ENCODE data around the gene LGALS3. TPM values are rescaled to one million over a fixed set of nuclear protein-coding genes. Genes with fewer than 3 reads are reported as not detected.

LGALS3 gene
- polyA plus RNA-seq, 3 donors, result 14.8 to 26.0 (median 16.1) TPM

GRCh38 chr14:55124774-55125386, 4.2 kb upstream of the LGALS3 start:
- no peak for DNase-seq (ENCODE audit: extremely low read depth in 1 of 11, low read depth in 9 of 11, low spot score in 4 of 11)

GRCh38 chr14:55125403-55125802, 3.6 kb upstream of the LGALS3 start:
- no peak for DNase-seq (ENCODE audit: extremely low read depth in 1 of 11, low read depth in 9 of 11, low spot score in 4 of 11)

DNA sequence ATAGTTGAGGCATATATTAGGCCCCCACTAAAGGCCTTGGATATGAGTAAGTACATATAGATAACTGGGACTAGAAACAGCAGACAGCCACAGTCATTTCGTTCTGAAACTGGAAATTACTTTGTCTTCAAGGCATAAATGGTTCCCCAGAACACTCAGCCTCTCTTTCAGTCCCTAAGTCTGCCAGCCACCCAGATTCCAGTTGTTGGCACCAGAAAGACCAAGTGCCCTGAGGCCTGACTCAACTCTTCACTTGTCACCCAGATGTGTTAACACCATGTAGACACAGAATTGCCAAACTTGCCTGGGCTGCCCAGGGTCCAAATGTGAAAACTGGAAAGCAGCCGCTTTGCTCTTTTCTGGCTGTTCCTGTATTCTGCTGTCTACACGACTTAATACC, 3.0 kb upstream of the LGALS3 start:
- DNase-seq (ENCODE audit: extremely low read depth in 1 of 11, low read depth in 9 of 11, low spot score in 4 of 11), result no peak

- no peak for DNase-seq (ENCODE audit: extremely low read depth in 1 of 11, low read depth in 9 of 11, low spot score in 4 of 11)
These were observed 2.1 kb upstream of the LGALS3 start for GRCh38 chr14:55126932-55127459.

- DNase-seq (ENCODE audit: extremely low read depth in 1 of 11, low read depth in 9 of 11, low spot score in 4 of 11), result no peak
These were observed 1.5 kb upstream of the LGALS3 start for GRCh38 chr14:55127460-55127951.

DNA sequence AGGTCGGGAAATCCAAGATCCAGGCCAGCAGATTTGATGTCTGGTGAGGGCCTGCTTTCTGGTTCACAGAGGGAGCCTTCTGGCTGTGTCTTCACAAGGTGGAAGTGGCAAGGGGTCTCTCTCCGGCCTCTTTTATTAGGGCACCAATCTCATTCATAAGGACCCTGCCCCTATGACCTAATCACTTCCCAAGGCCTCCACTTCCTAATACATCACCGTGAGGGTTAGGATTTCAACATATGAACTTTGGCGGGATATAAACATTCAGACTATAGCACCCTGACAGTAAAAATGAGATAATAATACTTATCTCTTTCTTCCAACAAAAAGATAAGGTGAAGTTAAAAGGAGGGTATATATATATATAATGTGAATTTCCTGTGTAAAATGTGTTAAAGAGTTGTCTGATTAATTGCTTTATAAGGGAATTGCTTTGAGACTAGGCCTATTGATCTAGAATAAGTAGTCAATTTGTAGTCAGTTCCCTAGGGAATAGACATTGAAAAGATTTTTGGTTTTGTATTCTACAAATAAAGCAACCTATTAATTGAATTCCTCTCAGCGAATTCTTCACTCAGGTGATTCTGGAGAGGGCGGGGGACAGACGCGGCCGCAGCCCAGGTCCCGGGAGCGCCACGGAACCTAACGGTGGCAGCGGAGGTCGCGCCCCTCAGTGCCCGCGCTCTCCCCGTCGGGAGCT, 516 bp upstream of the LGALS3 start:
- no peak for DNase-seq (ENCODE audit: extremely low read depth in 1 of 11, low read depth in 9 of 11, low spot score in 4 of 11)

DNA sequence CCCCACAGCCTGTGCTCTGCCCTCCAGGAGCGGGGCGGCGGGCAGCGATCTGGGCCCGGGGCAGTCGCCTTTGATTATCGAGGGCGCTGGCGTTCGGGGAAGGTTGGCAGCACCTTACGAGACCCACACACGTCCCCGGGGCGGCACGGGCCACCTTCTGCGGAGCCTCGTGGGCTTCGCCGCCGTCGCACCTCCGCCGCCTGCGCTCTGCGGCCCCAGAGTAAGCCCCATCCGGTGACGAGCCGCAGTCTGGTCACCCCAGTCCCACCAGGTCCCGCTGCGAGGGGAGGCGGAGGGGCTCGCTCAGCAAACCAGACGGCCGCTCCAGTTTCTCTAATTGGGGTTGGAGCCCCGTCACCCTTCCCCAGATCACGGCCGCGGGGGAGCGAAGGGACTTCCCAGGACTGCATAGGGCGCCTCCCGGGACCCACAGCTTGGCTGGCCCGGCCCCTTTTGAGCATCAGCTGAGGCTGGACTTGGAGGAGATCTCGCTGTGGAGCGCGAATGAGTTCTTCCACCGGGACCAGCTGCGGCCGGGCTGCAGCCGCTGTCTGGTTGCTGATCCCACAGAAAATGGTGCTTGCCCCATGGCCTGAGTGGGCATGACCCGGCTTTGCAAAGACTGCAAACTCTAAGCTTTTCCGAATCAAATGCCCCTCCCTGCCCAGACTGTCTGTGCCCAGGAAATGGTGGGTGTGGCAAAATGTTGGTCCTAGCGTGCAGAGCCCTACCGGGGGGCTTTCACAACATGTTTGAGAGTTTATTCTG, 560 bp downstream of the LGALS3 start:
- peak in 1 of 11 donors; percentile 37 for DNase-seq (ENCODE audit: extremely low read depth in 1 of 11, low read depth in 9 of 11, low spot score in 4 of 11)

DNA sequence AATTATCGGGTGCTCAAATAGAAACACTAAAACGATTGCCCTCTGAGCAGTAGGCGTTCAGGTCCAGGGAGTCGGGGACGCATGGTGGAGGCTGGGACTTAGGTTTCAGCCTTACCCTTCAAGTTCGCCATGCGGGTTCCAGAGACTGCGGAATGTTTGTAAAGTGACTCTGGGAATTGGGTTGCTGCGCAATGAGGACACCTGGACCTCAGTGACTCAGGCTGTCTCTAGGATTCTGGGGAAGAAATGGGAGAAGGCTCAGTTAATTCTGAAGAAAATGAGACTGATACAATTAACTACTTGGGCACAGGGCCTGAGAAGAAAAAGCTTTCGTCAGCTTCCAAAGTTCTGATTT, 1.1 kb downstream of the LGALS3 start:
- DNase-seq (ENCODE audit: extremely low read depth in 1 of 11, low read depth in 9 of 11, low spot score in 4 of 11), result no peak

DNA sequence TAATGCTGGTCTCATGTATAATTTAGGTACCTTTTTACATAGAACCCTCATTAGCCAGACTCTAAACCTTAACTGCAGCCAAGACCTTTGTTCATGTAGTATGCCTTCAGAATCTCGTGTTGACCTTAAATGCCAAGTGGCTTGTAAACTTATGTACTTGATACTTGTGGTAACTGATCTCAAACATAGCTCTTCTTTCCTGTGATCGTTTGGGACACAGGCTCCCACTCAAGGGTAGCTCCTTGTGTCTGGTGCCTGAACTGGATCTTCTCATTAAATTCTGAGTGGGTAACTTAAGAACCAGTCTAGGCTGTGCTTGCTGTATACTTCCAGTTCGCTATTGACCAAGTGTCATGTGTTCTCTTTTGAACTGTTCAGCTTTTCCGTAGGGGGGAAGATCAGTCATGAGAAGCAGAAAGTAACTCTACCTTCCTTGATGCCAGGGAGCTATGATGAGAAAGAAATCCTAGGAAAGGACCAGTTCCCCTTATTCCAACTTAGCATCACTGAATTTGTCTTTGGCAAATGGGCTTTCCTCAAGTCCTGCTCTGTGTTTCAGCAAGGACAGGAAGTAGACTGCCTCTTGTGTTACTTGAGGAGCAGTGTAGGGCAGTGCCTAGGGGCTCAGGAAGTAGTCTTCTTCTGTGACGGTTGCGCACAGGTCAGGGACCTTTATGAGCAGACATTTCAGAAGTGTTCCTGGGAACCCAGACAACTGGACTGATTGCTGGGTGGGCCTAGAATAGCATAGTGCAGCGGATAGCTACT, 2.5 kb downstream of the LGALS3 start:
- no peak for DNase-seq (ENCODE audit: extremely low read depth in 1 of 11, low read depth in 9 of 11, low spot score in 4 of 11)

DNA sequence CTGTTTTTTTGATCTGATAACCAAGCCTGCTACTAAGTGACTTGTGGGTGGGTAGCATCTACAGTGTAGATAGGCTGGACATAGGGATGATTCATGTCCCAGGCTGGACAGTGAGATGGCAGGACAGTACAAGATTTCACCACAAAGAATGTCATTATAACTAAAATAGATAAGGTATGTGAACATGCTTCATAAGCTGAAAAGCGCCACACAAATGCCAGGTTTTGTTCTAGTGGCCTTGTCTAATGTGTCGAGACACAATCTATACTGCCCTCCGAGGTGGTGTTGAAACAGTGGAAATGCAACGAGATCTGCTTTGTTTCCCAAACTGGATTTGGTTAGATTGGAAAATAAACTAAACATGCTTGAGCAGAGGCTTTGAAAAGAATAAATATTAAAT, 4.4 kb downstream of the LGALS3 start:
- DNase-seq (ENCODE audit: extremely low read depth in 1 of 11, low read depth in 9 of 11, low spot score in 4 of 11), result no peak

DNA sequence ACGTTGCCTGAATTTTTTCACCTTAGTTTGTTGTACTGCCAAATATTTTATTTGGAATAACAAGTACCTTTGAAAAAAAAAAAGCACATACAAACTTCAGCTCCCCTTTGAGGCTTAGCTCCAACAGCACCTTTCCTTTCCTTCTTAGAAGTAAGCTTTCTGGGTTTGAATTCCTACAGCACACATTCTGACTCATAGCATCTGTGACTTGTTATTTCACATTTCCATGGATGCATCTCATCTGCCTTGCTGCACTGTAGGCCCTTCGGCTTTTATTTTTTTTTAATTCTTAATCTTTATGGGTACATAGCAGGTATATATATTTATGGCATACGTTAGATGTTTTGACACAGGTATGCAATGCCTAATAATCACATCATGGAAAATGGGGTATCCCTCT, 7.2 kb downstream of the LGALS3 start:
- DNase-seq (ENCODE audit: extremely low read depth in 1 of 11, low read depth in 9 of 11, low spot score in 4 of 11), result no peak

GRCh38 chr14:55136885-55137786, 8.1 kb downstream of the LGALS3 start:
- DNase-seq (ENCODE audit: extremely low read depth in 1 of 11, low read depth in 9 of 11, low spot score in 4 of 11), result peak in 4 of 11 donors; percentile 43 to 60 (median 54)

GRCh38 chr14:55138091-55138490, 9.0 kb downstream of the LGALS3 start:
- no peak for DNase-seq (ENCODE audit: extremely low read depth in 1 of 11, low read depth in 9 of 11, low spot score in 4 of 11)

GRCh38 chr14:55139141-55139540, 10.1 kb downstream of the LGALS3 start:
- DNase-seq (ENCODE audit: extremely low read depth in 1 of 11, low read depth in 9 of 11, low spot score in 4 of 11), result no peak

DNA sequence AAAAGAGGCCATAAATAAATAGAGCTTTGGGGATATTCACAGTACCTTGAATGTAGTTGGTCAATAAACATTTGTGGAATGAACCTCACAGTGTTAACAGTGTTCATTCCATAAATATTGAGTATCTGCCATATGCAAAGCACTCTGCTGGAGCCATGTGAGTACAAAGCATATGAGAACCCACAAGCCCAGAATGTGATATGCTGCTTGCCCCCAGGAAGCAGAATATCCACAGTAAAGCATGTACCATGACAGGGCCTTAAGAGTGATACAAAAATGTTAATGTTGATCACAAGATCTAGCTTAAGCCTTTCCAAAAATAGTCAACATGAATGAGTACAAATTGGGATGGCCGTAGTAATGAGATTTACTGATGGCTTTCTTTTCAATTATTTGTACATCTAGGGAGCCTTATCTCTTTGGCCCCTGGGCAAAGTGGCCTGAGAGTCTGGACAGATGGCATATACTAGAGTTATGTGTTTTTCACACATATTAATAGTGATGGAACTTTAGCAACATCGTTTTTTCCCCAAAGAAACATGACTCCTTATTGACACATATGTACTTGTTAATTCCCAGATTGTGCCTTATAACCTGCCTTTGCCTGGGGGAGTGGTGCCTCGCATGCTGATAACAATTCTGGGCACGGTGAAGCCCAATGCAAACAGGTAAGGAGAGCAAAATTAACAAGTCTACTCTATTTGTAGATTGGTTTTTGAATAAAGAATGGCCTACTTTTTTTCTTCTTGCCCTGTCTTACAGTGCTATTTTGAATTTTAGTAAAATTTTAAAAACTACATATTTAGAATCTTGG, 10.9 kb downstream of the LGALS3 start:
- DNase-seq (ENCODE audit: extremely low read depth in 1 of 11, low read depth in 9 of 11, low spot score in 4 of 11), result no peak

DNA sequence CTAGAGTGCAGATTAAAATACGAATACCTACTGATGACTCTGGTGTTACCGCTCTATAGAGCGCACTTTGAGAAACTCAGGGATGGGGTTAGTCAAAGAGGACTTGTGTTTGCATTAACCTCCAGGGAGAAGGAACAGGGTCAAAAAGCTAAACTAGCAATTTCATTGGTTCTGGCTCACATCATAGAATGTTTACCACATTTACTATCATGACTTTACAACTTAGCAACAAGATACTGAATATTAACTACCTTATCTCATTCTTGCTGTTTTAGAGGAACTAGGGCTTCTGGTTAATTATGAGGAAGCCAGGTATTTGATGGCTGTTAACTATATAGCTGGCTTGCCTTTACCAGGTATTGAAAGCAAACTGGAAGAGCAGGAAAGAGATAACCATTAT, 12.8 kb downstream of the LGALS3 start:
- no peak for DNase-seq (ENCODE audit: extremely low read depth in 1 of 11, low read depth in 9 of 11, low spot score in 4 of 11)

GRCh38 chr14:55142466-55142865, 13.4 kb downstream of the LGALS3 start:
- no peak for DNase-seq (ENCODE audit: extremely low read depth in 1 of 11, low read depth in 9 of 11, low spot score in 4 of 11)
